ENCODE data around the gene WDR45B.
"Not testable (repeated sequence)": the region's sequence is repeated elsewhere in the genome, so short reads cannot be mapped to it uniquely, and the experiment has no call there.

Gene WDR45B

DNA sequence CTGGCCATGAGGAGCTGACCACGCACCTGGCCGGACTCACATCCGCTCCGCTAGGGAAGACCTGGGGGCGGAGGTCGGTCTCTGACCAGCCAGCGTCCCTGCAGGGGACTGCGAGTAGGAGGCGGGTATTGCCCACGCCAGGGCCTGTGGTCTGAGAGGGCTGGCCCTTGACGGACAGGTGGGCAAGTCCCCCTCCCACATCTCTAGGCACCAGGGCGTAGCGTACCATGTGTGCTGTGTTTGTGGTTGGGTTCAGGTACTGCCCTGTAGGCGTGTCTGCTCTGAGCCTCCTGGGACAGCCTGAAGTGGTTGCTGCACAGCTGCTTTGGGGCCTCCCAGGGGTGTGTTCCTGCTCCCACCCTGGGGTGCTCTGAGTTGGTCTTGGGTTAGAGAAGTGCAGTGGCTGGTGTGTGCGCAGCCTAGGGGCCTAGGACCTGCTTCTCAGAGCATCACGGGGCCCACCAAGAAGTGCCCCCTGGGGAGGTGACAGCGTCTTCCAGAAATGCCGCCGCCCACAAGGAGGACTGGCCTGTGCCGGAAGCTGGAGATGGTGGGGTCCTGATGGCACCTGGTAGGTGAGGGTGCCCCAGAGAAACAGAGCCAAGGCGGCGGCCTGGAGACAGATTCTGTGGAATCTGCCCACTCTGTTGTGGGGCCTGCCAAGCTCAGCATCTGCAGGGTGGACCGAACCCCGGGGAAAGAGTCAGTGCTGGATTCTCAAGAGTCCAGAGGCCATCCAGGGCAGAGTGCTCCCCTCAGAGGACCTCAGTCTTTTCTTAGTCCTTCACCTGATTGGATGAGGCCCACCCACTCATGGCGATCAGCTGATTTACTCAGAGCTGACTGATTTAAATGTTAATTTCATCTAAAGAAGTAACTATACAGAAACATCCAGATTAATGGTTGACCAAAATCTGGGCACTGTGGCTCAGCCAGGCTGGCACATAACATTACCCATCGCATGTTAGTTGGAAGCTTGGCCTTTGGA is 48.3 kb downstream of the WDR45B start:
- no peak for DNase-seq (ENCODE audit: low read depth)

DNA sequence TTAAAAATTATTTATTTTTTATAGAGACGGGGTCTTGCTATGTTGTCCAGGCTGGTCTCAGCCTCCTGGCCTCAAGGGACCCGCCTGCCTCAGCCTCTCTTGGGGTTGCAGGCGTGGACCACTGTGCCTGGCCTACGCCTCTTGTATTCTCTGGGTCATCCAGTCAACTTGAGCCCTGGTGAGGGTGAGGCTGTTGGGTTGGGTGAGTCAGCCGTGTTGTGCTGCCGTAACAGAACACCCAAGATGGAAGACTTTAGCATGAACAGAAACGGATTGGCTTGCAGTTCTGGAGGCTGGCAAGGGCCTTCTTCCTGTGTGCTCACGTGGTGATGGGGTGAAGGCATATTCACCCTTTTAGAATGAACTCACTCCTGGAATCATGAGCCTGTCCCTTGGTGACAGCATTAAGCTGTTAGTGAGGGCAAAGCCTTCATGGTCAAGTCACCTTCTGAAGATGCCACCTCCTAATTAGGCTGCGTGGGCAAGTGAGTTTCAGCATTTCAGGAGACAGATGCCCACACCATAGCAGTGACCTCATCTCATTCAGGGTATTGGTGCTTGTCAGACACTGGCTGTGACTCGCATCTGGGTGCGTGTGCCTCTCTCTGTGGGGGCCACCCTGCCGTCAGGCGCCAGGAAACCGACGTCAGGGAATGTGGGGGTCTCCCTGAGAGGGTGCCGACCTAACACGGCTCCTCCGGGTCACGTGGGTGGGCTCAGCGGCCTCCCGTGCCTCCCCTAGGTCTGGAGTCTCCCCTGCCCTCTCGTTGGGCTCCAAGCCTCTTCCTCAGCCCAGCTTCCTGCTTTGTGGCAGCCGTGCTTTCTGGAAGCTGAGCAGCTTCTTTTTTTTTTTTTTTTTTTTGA is 49.8 kb downstream of the WDR45B start:
- DNase-seq (ENCODE audit: low read depth) = no peak

DNA sequence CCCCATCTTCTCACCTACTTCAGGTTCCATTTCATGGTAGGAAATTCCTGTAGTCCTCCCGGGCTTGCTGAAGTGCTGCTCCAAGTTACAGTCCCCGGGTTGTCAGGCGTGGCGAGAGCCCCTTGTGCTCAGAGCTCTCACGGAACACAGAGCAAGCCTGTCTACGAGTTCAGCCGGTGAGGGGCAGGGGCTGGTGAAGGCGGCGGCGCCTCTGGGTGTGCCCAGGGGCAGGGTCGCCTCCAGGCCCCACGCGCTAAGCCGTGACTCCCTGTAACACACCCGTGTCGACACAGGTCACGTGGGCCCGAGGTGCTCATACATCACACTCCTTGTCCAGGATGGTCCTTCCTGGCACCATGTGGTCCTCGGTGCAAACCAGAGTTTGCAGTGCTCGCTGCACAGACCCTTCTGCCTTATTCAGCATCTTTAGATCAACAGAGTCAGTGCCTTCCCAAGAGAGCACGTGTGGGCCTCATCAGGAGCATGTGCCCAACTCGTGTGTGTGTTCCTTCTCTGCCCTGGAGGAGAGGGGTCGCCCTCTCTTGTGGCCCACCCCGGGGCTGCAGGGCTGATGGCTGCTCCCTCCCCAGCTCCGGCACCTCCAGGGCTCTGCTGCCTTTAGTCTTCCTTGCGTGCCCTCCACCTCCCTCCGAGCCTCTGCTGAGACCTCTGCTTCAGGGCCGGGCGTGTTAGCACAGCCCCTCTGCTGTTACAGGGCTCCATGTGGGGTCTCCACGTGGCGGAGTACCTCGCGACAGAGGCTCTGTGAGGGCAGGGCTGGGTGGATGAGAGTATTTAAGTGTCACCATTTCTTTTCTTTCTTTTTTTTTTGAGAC is 51.2 kb downstream of the WDR45B start:
- DNase-seq (ENCODE audit: low read depth) = no peak

- DNase-seq (ENCODE audit: low read depth) = no peak
Measured at GRCh38 chr17:82596296-82596695, 51.9 kb downstream of the WDR45B start.

DNA sequence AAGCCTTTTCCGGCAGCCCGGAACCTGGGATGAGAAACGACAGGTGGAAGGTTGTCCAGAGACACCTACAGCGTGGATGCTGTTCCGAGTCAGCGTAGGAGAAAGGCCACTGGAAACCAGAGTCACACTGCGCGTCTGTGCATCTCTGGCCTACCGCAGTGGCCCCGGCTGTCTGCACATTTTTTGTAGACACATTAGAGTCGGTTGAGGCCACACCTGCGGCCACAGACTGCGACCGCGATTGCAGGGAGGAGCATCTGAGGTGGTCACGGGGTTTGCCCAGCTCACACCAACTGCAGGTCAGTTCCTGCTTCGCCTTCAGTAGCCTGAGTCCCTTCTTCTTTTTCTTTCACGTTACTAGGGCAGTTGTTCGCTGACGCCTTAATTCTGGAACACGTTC is 52.4 kb downstream of the WDR45B start:
- no peak for DNase-seq (ENCODE audit: low read depth)

GRCh38 chr17:82594571-82594970 is 53.7 kb downstream of the WDR45B start:
- no peak for DNase-seq (ENCODE audit: low read depth)

DNA sequence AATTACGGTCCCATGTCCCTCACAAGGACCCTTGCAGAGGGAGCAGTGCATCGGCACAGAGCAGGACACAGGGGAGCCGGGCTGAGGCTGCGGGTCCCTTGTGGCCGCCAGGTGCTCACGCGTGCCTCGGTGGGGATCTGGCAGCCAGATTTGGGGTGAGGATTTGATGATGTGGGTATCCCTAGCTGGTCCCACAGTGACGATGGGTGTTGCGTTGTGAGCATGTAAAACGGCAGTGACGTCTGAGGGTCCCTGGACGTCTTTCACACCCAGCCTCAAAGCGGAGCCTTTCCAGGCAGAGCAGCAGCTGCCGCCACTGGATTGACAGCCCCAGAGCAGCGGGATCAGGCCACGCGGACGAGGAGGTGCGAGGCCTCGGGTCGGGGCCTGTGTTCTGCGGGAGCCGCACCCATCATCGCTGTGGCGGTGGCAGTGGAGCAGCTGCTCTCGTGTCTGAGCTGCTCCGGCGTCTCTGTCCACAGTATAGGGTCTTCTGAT is 54.6 kb downstream of the WDR45B start:
- no peak for DNase-seq (ENCODE audit: low read depth)

DNA sequence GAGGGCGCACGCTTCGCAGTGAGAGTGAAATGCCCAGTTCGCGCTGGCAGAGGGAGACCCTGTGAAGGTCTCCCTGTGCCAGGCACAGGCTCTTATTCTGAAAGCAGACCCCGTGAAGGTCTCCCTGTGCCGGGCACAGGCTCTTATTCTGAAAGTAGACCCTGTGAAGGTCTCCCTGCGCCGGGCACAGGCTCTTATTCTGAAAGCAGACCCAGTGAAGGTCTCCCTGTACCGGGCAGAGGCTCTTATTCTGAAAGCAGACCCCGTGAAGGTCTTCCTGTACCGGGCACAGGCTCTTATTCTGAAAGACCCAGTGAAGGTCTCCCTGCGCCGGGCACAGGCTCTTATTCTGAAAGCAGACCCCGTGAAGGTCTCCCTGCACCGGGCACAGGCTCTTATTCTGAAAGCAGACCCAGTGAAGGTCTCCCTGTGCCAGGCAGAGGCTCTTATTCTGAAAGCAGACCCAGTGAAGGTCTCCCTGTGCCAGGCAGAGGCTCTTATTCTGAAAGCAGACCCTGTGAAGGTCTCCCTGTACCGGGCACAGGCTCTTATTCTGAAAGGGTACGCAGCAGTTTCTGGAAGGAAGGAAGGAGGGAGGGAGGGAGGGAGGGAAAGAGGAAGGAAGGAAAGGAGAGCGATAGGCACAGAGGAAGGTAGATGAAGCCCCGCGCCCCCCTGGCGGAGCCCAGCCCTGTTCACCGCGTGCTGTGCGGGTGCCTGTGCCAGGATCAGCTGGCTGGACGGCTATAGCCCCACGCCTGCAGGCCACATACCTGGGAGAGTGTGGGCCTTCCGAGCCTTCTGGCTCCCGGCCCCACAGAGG is 55.3 kb downstream of the WDR45B start:
- DNase-seq (ENCODE audit: low read depth) = peak; percentile 16

DNA sequence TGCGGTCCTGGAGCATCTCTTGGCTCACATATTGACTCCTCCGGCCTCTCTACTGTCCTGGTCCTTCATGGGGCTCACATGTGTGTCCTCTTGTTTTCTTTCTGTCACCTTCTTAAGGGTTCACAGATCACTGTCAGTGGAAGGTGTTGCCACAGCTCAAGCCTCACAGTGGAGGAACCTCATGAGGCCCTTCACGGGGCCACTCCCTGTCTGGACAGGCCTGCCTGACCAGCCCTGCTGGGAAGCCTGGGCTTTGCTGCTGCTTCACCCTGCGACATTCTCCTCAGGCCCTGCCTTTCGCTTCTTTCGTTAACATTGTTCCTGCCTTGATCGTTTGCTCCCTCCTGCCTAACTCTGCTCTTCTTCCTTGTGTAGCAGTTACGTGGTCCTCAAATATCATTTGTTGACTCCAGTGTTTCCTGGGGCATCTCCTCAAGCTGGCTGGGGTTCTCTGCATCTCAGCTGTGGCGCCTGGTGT is 55.9 kb downstream of the WDR45B start:
- DNase-seq (ENCODE audit: low read depth) = no peak

DNA sequence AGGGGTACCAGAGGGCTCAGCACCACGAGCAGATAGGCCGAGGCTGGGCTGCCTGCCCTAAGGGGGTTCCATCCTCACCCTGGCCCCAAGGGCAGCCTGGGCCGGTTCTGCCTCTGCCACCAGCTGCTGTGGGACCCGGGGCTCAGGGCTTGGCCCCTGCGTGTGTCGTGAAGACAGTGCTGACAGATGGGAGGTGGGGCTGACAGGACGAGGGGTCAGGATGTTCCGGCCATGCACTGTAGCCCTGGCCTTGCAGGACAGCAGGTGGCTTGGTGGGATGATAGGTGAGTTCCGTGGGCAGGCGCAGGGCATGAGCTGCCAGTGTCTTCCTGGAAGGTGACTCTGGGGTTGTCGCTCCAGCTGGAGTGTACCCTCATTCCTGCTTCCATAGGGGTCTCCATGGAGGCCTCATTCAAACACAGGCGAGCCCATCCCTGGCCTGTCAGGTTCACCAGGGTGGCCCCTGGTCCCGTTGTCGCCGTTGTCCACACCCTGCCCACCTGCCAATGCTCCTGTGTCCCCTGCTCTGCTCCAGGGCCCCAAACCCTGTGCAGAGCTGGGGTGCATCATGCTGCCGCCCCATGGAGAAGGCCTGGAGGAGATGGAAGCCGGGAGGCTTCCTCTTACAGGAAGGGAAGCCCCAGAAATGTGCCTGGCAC is 57.2 kb downstream of the WDR45B start:
- DNase-seq (ENCODE audit: low read depth) = no peak

GRCh38 chr17:82590216-82590615 is 58.0 kb downstream of the WDR45B start:
- DNase-seq (ENCODE audit: low read depth) = no peak

GRCh38 chr17:82589851-82590180 is 58.4 kb downstream of the WDR45B start:
- DNase-seq (ENCODE audit: low read depth) = no peak

DNA sequence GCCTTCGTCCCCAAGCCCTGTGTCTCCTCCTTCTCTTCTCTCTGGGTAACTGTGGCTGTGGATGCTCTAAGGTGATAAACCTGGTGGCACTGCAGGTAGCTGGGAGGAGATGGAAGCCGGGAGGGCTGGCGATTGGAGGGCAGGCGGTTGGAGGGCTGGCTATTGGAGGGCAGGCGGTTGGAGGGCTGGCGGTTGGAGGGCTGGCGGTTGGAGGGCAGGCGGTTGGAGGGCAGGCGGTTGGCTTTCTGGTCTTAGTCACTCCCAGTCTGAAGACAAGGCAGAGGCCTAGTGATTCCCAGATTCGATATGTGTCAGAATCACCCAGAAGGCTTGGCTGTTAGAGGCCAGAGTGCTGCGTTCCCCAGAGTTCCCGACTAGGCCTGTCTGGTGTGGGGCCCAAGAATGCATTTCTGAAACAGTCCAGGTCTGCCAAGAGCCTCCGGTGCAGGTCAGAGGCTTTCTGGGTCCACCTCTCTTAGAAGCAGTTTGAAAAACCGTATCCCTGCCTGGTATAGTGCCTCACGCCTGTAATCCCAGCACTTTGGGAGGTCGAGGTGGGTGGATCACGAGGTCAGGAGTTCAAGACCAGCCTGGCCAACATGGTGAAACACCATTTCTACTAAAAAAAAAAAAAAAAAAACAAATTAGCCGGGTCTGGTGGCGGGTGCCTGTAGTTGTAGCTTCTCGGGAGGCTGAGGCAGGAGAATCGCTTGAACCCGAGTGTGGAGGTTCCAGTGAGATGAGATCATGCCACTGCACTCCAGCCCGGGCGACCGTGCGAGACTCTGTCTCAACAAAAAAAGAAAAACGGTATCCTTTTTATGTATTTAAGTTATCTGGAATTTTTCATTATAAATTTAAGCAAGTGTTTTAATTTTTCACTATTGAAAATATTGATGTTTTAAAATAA is 59.7 kb downstream of the WDR45B start:
- no peak for DNase-seq (ENCODE audit: low read depth)

- no peak for DNase-seq (ENCODE audit: low read depth)
Measured at GRCh38 chr17:82587234-82588086, 60.8 kb downstream of the WDR45B start.

GRCh38 chr17:82586576-82587233 is 61.5 kb downstream of the WDR45B start:
- DNase-seq (ENCODE audit: low read depth) = no peak

GRCh38 chr17:82585935-82586575 is 62.2 kb downstream of the WDR45B start:
- DNase-seq (ENCODE audit: low read depth) = not testable (repeated sequence)

DNA sequence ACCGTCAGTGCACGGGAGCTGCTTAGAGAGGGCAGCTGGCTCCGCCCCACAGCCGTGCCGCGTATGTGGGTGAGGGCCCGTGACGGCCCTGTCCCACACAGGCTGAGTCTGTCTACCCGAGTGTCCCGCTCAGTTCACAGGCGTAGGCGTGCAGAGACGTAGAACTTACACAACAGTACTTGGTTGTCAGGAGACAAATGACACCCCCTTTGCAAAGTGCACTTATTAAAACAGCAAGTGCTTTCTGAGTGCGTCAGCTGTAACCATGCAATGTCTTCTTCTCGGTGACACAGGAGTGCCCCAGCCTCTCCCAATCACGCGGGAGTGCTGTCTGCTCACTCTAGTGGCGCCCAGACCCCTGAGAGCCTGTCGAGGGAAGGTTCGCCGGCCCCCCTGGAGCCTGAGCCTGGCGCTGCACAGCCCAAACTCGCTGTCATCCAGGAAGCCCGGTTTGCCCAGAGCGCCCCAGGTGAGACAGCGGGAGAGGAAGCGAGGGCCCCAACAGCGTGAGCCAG is 64.5 kb downstream of the WDR45B start:
- DNase-seq (ENCODE audit: low read depth) = no peak

Data from activated T-cell treated with anti-CD3 and anti-CD28 coated beads for 1 hour (primary cell).